ENCODE measurements around the gene CCDC92.

The CCDC92 gene

DNA sequence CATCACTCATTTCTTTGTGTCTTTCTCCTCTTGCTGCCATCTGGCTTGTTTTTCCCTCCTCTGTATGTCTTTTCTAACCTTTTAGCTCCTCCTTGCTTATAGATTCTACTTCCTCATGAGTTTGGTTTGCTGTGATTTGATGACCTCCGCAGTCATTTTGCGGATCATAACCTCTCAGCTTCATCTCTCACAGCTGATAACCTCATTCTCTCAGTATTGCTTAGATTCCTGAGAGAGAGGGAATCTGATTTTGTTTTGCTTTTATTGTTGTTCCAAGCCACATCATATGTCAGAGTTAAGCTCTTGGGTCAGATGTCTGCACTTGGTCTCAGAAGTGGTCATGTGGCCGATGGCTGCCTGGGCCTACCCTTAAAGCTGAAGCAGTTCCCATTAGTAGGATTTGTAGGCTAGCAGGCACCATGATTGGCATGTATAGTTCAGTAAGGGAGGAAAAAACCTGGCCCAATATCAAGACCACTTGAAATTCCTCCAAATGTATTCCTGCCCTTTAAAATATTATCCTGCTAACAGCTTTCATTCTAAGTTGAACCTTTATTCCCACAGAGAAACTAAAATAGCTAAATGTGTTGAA, 13.8 kb upstream of the CCDC92 start:
- Histone ChIP-seq H3K79me2 (ENCODE audit: control insufficient read depth, low read length) (peaks cover 49% of the 10 kb centered on the region), H3K27ac (ENCODE audit: low read depth, low read length) (no peak overlapping the region), H3K9me2 (replicated peaks; ENCODE audit: control insufficient read depth, low read length) (no peaks in the 10 kb centered on the region), H3K4me3 (ENCODE audit: low read length) (no peak overlapping the region), H3K9me3 (ENCODE audit: control insufficient read depth, insufficient read depth, low read length) (no peaks in the 10 kb centered on the region), H4K20me1 (ENCODE audit: control insufficient read depth, insufficient read depth, low read depth, low read length) (no peaks in the 10 kb centered on the region), H3F3A (ENCODE audit: control insufficient read depth, insufficient read depth) (no peaks in the 10 kb centered on the region), H3K4me2 (ENCODE audit: low read length) (no peak overlapping the region), H3K4me1 (ENCODE audit: control insufficient read depth, low read length) (peaks cover 10% of the 10 kb centered on the region), H3K27me3 (ENCODE audit: control insufficient read depth, low read length) (no peaks in the 10 kb centered on the region), H3K36me3 (ENCODE audit: control insufficient read depth, low read length) (peaks cover 66% of the 10 kb centered on the region)
- TF ChIP-seq, protein P1, sequence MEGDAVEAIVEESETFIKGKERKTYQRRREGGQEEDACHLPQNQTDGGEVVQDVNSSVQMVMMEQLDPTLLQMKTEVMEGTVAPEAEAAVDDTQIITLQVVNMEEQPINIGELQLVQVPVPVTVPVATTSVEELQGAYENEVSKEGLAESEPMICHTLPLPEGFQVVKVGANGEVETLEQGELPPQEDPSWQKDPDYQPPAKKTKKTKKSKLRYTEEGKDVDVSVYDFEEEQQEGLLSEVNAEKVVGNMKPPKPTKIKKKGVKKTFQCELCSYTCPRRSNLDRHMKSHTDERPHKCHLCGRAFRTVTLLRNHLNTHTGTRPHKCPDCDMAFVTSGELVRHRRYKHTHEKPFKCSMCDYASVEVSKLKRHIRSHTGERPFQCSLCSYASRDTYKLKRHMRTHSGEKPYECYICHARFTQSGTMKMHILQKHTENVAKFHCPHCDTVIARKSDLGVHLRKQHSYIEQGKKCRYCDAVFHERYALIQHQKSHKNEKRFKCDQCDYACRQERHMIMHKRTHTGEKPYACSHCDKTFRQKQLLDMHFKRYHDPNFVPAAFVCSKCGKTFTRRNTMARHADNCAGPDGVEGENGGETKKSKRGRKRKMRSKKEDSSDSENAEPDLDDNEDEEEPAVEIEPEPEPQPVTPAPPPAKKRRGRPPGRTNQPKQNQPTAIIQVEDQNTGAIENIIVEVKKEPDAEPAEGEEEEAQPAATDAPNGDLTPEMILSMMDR (IDR thresholded peaks at IDR 0.05; ENCODE audit: low read depth, low read length, poor library complexity, severe bottlenecking): no peak
- no peak for TF ChIP-seq EZH2phosphoT487 (IDR thresholded peaks at IDR 0.05; ENCODE audit: borderline replicate concordance, low read length)

DNA sequence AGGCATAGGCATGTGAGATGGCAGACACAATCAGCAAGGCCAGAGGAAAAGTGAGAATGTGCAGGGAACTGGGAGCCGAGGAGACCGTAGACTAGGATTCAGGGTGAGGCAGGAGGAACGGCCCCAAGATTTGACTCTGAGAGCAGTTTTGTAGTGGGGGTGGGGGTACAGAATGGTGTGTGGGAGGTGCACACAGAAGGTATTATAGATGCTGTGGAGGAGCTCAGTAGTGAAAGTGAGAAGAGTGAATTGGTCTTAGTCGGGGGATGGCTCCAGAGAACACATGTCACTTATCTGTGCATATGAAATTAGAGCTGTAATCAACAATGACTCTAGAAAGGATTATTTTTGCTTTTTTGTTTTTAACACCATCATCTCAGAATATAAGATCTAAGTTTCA, 12.3 kb upstream of the CCDC92 start:
- H4K20me1 ChIP-seq (ENCODE audit: control insufficient read depth, insufficient read depth, low read depth, low read length): no peaks in the 10 kb centered on the region
- peaks cover 59% of the 10 kb centered on the region for H3K36me3 ChIP-seq (ENCODE audit: control insufficient read depth, low read length)
- no peak overlapping the region for H3K4me2 ChIP-seq (ENCODE audit: low read length)
- peaks cover 61% of the 10 kb centered on the region for H3K79me2 ChIP-seq (ENCODE audit: control insufficient read depth, low read length)
- H3F3A ChIP-seq (ENCODE audit: control insufficient read depth, insufficient read depth): no peaks in the 10 kb centered on the region
- no peaks in the 10 kb centered on the region for H3K9me3 ChIP-seq (ENCODE audit: control insufficient read depth, insufficient read depth, low read length)
- TF ChIP-seq EZH2phosphoT487 (IDR thresholded peaks at IDR 0.05; ENCODE audit: borderline replicate concordance, low read length): no peak
- TF ChIP-seq, protein P1 (IDR thresholded peaks at IDR 0.05; ENCODE audit: low read depth, low read length, poor library complexity, severe bottlenecking): no peak
- no peaks in the 10 kb centered on the region for H3K27me3 ChIP-seq (ENCODE audit: control insufficient read depth, low read length)
- H3K4me1 ChIP-seq (ENCODE audit: control insufficient read depth, low read length): peaks cover 10% of the 10 kb centered on the region
- no peak overlapping the region for H3K27ac ChIP-seq (ENCODE audit: low read depth, low read length)
- H3K4me3 ChIP-seq (ENCODE audit: low read length): no peak overlapping the region
- H3K9me2 ChIP-seq (replicated peaks; ENCODE audit: control insufficient read depth, low read length): no peaks in the 10 kb centered on the region

DNA sequence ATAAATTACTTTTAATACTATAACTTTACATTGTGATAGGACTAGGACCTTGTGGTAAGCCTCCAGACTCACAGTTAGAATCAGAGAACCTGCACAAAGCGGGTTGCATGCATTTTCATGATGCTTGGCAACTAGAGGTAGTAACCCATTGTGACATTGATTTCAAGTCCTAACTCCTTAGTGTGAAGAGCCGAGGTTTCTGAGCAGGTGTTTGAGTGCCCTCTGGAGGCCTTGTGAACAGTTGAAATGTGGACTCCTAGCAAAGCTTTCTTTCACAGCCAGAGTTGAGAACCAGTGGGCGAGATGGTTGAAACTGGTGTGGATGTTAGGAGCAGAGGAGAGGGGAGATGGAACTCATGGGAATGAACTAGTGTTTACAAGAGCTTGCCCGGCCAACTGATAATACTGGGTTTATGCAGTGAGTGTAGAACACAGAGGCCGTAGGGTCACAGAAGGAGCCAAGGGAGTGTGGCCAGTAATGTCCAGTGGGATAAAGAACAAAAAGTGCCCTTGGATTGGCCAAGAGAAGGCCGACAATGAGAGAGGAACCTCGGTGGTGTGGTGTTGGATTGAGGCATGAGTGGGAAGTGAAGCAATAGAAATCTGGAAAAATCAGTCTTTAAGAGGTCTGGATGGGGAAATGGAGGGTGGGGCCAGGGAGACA, 11.3 kb upstream of the CCDC92 start:
- H3K36me3 ChIP-seq (ENCODE audit: control insufficient read depth, low read length): peaks cover 55% of the 10 kb centered on the region
- H3K27me3 ChIP-seq (ENCODE audit: control insufficient read depth, low read length): no peaks in the 10 kb centered on the region
- H3K4me3 ChIP-seq (ENCODE audit: low read length): no peak overlapping the region
- H3K27ac ChIP-seq (ENCODE audit: low read depth, low read length): no peak overlapping the region
- H3K4me1 ChIP-seq (ENCODE audit: control insufficient read depth, low read length): peaks cover 10% of the 10 kb centered on the region
- H3K9me3 ChIP-seq (ENCODE audit: control insufficient read depth, insufficient read depth, low read length): no peaks in the 10 kb centered on the region
- no peaks in the 10 kb centered on the region for H4K20me1 ChIP-seq (ENCODE audit: control insufficient read depth, insufficient read depth, low read depth, low read length)
- H3K9me2 ChIP-seq (replicated peaks; ENCODE audit: control insufficient read depth, low read length): no peaks in the 10 kb centered on the region
- H3K79me2 ChIP-seq (ENCODE audit: control insufficient read depth, low read length): peaks cover 63% of the 10 kb centered on the region
- H3F3A ChIP-seq (ENCODE audit: control insufficient read depth, insufficient read depth): no peaks in the 10 kb centered on the region
- H3K4me2 ChIP-seq (ENCODE audit: low read length): no peak overlapping the region
- TF ChIP-seq EZH2phosphoT487 (IDR thresholded peaks at IDR 0.05; ENCODE audit: borderline replicate concordance, low read length): no peak
- TF ChIP-seq, protein P1 (IDR thresholded peaks at IDR 0.05; ENCODE audit: low read depth, low read length, poor library complexity, severe bottlenecking): peak; percentile 72
